NCI-H2227 (cell line): ENCODE data around the gene ST8SIA2.

Experiments used
- DNase-seq: peaks from one replicate; lab custom pipeline; 2025; ENCODE audit not compliant: unreplicated experiment; lab: John Stamatoyannopoulos, UW

ST8SIA2 gene

GRCh38 chr15:92480361-92480760 is 86.7 kb downstream of the ST8SIA2 start:
- DNase-seq = no peak

GRCh38 chr15:92485441-92485840 is 91.8 kb downstream of the ST8SIA2 start:
- DNase-seq = no peak

GRCh38 chr15:92492551-92493115 is 99.0 kb downstream of the ST8SIA2 start:
- DNase-seq = no peak

DNA sequence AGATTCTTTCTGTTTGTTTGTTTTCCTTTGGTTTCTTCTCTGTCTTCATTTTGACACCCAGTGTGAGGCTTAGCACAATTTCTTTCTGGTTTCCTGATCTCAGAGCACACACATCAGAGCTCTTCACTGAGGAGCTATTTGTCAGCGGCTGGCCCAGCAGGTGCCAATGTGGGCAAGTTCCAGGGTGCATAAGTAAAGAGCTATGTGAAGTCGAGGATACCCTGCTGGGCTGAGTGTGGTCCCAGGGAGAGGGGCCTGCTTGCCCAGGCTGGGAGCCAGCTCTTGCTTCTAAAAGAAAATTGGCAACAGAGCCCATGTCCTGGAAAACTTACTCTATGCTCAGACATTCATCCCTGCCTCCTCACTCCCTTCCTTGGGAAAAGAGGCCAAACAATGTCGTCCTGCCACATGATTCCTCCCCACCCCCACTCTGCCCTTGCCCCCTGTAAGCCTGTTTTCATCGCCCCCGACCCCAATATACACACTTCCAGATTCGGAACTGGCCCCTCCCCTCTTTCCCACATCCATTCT is 101.2 kb downstream of the ST8SIA2 start:
- DNase-seq = no peak

DNA sequence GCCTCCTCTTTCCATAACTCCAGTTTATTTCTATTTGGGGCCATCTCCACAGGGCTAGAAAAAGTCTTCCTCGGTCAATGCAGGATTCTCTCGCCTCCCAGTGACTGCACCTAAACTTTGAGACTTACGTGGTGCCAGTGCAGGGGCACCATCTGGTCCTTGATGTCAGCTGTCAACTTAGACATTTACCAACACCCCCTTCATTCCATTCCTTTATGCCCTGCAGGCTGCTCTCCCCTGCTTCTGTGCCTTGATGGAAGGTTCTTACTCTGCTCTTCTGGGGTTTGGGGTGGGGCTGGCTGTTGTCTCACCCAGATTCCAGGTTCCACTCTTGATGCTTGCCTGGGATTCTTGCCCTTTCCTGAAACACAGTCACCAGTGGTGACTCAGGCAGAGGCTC is 101.8 kb downstream of the ST8SIA2 start:
- DNase-seq = no peak

GRCh38 chr15:92499731-92500530 is 106.2 kb downstream of the ST8SIA2 start:
- DNase-seq = peak; percentile 34

- no peak for DNase-seq
These were observed 108.7 kb downstream of the ST8SIA2 start for GRCh38 chr15:92502336-92502735.

GRCh38 chr15:92502930-92503857 is 109.5 kb downstream of the ST8SIA2 start:
- DNase-seq = no peak

- DNase-seq = no peak
These were observed 110.2 kb downstream of the ST8SIA2 start for GRCh38 chr15:92503889-92504288.

DNA sequence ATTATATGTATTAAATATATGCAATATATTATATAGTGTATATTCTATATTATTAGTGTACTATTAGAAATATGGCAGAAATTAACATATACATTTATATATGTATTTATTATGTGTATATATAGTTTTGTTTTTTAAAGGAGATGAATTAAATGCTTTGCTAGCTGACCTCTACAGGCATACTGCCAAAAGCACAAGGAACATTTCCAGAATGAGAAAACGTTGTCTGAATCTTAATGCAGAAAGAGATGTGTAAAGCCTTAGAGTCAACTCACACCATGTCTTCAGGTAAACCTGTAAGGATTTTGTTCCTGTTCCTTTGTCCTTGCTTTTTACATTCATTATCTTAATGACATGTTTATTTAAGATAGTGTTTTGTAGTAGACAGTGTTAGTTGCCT is 111.9 kb downstream of the ST8SIA2 start:
- DNase-seq = no peak

DNA sequence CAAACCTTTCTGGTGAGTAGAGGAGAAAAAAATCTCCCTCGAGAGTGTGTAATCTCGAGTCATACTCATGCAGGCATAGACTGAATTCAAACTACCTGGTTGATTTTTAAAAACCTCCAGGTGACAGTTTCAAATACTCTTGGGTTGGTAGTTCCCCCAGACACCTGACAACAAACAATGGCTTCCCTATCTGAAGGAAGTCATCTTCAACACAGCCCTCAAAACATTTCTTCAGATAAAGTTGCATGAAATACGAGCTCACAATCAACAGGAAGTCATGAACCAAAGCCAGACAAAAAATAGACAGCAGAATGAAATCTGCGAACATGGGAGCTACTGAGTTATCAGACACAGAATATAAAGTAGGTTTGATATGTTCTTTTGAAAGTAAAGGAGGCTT is 112.8 kb downstream of the ST8SIA2 start:
- DNase-seq = no peak

DNA sequence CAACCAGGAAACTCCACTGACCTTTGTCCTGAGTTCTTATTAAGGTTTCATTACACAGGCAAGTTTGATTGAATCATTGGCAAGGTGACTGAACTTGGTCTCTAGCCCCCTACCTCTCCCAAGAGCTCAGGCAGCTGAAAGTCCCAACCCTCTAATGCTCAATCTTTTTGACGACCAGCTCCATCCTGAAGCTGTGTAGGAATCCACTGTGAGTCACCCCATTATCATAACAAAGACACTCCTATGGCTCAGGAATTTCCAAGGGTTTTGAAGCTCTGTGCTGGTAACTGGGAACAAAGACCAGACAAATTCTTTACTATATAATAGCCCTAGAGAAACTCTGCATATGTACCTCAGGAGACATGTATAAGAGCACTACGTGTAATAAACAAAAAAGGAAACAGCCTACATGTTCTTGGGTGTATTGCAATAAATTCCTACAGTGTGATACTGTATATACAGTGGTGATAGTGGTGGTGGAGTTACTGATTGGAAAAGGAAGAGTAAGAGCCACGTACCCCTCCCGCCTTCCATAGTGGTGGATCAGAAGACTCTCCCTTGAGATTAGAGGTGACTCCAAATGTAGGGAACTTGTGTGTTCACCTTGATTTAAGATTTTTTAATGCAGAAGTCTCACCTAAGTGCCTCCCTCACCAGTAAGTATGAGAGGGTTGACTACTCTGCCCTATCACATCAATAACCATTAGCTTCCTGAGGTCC is 116.6 kb downstream of the ST8SIA2 start:
- no peak for DNase-seq
